Smooth muscle cell (in vitro differentiated cells): ENCODE measurements around the gene CSNK1D. TPM values are rescaled to one million over a fixed set of nuclear protein-coding genes. Genes with fewer than 3 reads are reported as not detected.

Source experiments
- DNase-seq: peaks from one replicate; lab custom pipeline; 2025; ENCODE audit not compliant: unreplicated experiment; lab: John Stamatoyannopoulos, UW
- H2AFZ ChIP-seq: fragments of 200-600 bp; sonication (generic); 2 replicates; pipeline ENCODE4 v1.6.0; 2016; ENCODE audit warnings: antibody characterized with exemption, low read depth, mild to moderate bottlenecking
- H3F3A ChIP-seq: fragments of 200-600 bp; sonication (generic); 2 replicates; pipeline ENCODE4 v1.6.0; 2017; ENCODE audit warnings: antibody characterized with exemption, low read depth
- H3K27ac ChIP-seq: fragments of 200-600 bp; sonication (generic); 2 replicates; pipeline ENCODE4 v1.5.1; 2016; ENCODE audit warnings: low read depth, mild to moderate bottlenecking
- H3K27me3 ChIP-seq: fragments of 200-600 bp; sonication (generic); 2 replicates; pipeline ENCODE4 v1.6.1; 2016; ENCODE audit warnings: low read depth, mild to moderate bottlenecking
- H3K36me3 ChIP-seq: fragments of 200-600 bp; sonication (generic); 2 replicates; pipeline ENCODE4 v1.5.1; 2016; ENCODE audit warnings: low read depth
- H3K4me1 ChIP-seq: fragments of 200-600 bp; sonication (generic); 2 replicates; pipeline ENCODE4 v1.5.1; 2016; ENCODE audit warnings: low read depth
- H3K4me2 ChIP-seq: fragments of 200-600 bp; sonication (generic); 2 replicates; pipeline ENCODE4 v1.6.0; 2016; ENCODE audit warnings: mild to moderate bottlenecking
- H3K4me3 ChIP-seq: fragments of 200-600 bp; sonication (generic); 2 replicates; pipeline ENCODE4 v1.5.1; 2016; ENCODE audit warnings: mild to moderate bottlenecking
- H3K79me2 ChIP-seq: fragments of 200-600 bp; sonication (generic); 2 replicates; pipeline ENCODE4 v1.6.0; 2016; ENCODE audit warnings: low read depth, mild to moderate bottlenecking
- H3K9ac ChIP-seq: fragments of 200-600 bp; sonication (generic); 2 replicates; pipeline ENCODE4 v1.6.0; 2016; ENCODE audit warnings: low read depth
- H3K9me3 ChIP-seq: fragments of 200-600 bp; sonication (generic); replicated peaks from 2 replicates; pipeline ENCODE4 v1.5.1; 2016; ENCODE audit warnings: low read depth
- H4K20me1 ChIP-seq: fragments of 200-600 bp; sonication (generic); 2 replicates; pipeline ENCODE4 v1.6.0; 2016; ENCODE audit warnings: low read depth
- CTCF ChIP-seq: fragments of 200-600 bp; sonication (generic); IDR thresholded peaks from 2 replicates; pipeline ENCODE4 v1.5.1; 2017; ENCODE audit warnings: borderline replicate concordance, mild to moderate bottlenecking, antibody characterized with exemption; ENCODE audit not compliant: insufficient read depth, poor library complexity, severe bottlenecking
- WGBS: methylation state at CpG from one replicate; pipeline ENCODE4 v1.1.7; 2016; ENCODE audit warnings: low lambda C conversion rate; 5-methylcytosine and 5-hydroxymethylcytosine counted together
- polyA plus RNA-seq: library from polyadenylated mRNA; unstranded; fragments of >200 nt; fragmentation: Nextera tagmentation; extraction: Ambion mirVana; gene quantifications from 2 replicates; pipeline ENCODE4 v1.2.1, GENCODE V29; 2016
- total RNA-seq: library from RNA; depleted of rRNA; stranded (reverse); fragments of >200 nt; gene quantifications from 2 replicates; pipeline ENCODE4 v1.2.3, GENCODE V29; 2014

The CSNK1D gene
- total and polyA plus RNA-seq, 2 experiments from 2014 or later = 51.6 to 135 TPM

GRCh38 chr17:82201498-82201910 lies 72.0 kb downstream of the CSNK1D start:
- no peaks in the 10 kb centered on the region for H3K4me1 ChIP-seq
- H3K9ac ChIP-seq = no peak overlapping the region
- no peak overlapping the region for H2AFZ ChIP-seq
- H3F3A ChIP-seq = peaks cover 7% of the 10 kb centered on the region
- no peak overlapping the region for H3K4me3 ChIP-seq
- TF ChIP-seq CTCF = no peak
- peaks cover 26% of the 10 kb centered on the region for H4K20me1 ChIP-seq
- H3K27ac ChIP-seq = no peak overlapping the region
- H3K4me2 ChIP-seq = no peak overlapping the region
- H3K79me2 ChIP-seq = no peaks in the 10 kb centered on the region
- no peaks in the 10 kb centered on the region for H3K27me3 ChIP-seq
- no peaks in the 10 kb centered on the region for H3K9me3 ChIP-seq
- no peak for DNase-seq
- WGBS = 95% methylated on average over 23 of the region's 23 CpGs
- no peaks in the 10 kb centered on the region for H3K36me3 ChIP-seq

GRCh38 chr17:82200743-82201497 lies 72.6 kb downstream of the CSNK1D start:
- no peak overlapping the region for H3K4me2 ChIP-seq
- DNase-seq = no peak
- H3F3A ChIP-seq = peaks cover 7% of the 10 kb centered on the region
- 88% methylated on average over 13 of the region's 13 CpGs for WGBS
- H3K4me1 ChIP-seq = no peaks in the 10 kb centered on the region
- no peaks in the 10 kb centered on the region for H3K36me3 ChIP-seq
- H3K4me3 ChIP-seq = no peak overlapping the region
- no peak overlapping the region for H2AFZ ChIP-seq
- H3K27me3 ChIP-seq = no peaks in the 10 kb centered on the region
- no peaks in the 10 kb centered on the region for H3K9me3 ChIP-seq
- no peak overlapping the region for H3K9ac ChIP-seq
- TF ChIP-seq CTCF = no peak
- H4K20me1 ChIP-seq = peaks cover 26% of the 10 kb centered on the region
- no peaks in the 10 kb centered on the region for H3K79me2 ChIP-seq
- H3K27ac ChIP-seq = no peak overlapping the region

GRCh38 chr17:82200135-82200534 lies 73.4 kb downstream of the CSNK1D start:
- peaks cover 4% of the 10 kb centered on the region for H3F3A ChIP-seq
- H3K79me2 ChIP-seq = no peaks in the 10 kb centered on the region
- 97% methylated on average over 17 of the region's 17 CpGs for WGBS
- H3K27ac ChIP-seq = no peak overlapping the region
- H3K9ac ChIP-seq = no peak overlapping the region
- no peaks in the 10 kb centered on the region for H3K9me3 ChIP-seq
- no peak for TF ChIP-seq CTCF
- DNase-seq = no peak
- no peak overlapping the region for H2AFZ ChIP-seq
- no peaks in the 10 kb centered on the region for H3K27me3 ChIP-seq
- H3K4me3 ChIP-seq = no peak overlapping the region
- no peaks in the 10 kb centered on the region for H3K4me1 ChIP-seq
- H3K36me3 ChIP-seq = no peaks in the 10 kb centered on the region
- H3K4me2 ChIP-seq = no peak overlapping the region
- peaks cover 20% of the 10 kb centered on the region for H4K20me1 ChIP-seq

GRCh38 chr17:82199496-82199895 lies 74.0 kb downstream of the CSNK1D start:
- H3K4me2 ChIP-seq = no peak overlapping the region
- no peaks in the 10 kb centered on the region for H3K27me3 ChIP-seq

More at GRCh38 chr17:82199496-82199895, 74.0 kb downstream of the CSNK1D start:
- no peak overlapping the region for H3K4me3 ChIP-seq
- no peaks in the 10 kb centered on the region for H3K4me1 ChIP-seq
- peaks cover 3% of the 10 kb centered on the region for H3K36me3 ChIP-seq
- TF ChIP-seq CTCF = no peak
- H3K27ac ChIP-seq = no peak overlapping the region
- H4K20me1 ChIP-seq = peaks cover 14% of the 10 kb centered on the region
- no peak for DNase-seq
- no peaks in the 10 kb centered on the region for H3K9me3 ChIP-seq
- H3F3A ChIP-seq = no peaks in the 10 kb centered on the region
- H3K9ac ChIP-seq = no peak overlapping the region
- no peaks in the 10 kb centered on the region for H3K79me2 ChIP-seq
- no peak overlapping the region for H2AFZ ChIP-seq
- WGBS = 96% methylated on average over 12 of the region's 12 CpGs
